ENCODE measurements around the gene FRAS1.

DNA sequence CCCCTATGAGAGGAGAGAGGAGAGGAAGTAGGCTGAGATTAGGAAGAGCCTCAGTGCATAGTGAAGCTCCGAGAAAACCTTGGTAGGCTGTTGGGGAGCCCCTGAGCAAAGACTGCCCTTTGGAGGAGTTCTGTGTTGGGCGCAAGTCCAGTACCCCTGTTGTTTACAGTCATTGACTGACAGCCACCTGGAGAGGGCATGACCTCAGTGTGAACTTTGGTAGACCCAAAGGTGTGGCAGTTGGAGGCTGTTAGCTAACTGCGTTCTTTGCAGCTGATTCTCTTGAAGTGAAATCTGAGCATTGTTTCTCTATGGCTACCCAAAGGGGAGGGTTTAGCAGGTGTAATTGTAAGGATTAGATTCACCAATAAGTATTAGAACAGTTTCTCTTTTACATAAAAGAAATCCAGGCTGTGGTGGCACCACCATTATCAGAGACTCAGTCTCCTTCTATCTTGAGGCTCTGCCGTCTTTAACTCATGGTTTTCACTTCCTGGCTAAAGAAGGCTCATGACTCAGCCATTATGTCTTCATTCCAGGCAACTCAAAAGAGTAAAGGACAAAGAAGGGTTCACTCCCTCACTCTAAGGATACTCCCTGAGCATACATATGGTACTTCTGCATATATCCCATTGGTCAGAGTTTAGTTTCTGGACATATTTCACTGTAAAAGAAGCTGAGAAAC, 527.9 kb downstream of the FRAS1 start:
- TF ChIP-seq, protein P1, sequence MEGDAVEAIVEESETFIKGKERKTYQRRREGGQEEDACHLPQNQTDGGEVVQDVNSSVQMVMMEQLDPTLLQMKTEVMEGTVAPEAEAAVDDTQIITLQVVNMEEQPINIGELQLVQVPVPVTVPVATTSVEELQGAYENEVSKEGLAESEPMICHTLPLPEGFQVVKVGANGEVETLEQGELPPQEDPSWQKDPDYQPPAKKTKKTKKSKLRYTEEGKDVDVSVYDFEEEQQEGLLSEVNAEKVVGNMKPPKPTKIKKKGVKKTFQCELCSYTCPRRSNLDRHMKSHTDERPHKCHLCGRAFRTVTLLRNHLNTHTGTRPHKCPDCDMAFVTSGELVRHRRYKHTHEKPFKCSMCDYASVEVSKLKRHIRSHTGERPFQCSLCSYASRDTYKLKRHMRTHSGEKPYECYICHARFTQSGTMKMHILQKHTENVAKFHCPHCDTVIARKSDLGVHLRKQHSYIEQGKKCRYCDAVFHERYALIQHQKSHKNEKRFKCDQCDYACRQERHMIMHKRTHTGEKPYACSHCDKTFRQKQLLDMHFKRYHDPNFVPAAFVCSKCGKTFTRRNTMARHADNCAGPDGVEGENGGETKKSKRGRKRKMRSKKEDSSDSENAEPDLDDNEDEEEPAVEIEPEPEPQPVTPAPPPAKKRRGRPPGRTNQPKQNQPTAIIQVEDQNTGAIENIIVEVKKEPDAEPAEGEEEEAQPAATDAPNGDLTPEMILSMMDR (IDR thresholded peaks at IDR 0.05 in 2 of 3, conservative IDR thresholded peaks at IDR 0.05 in 1 of 3; ENCODE audit: insufficient read depth in 2 of 3, low read depth in 1 of 3, low read length in 3 of 3): no peak
- TF ChIP-seq, protein P2, sequence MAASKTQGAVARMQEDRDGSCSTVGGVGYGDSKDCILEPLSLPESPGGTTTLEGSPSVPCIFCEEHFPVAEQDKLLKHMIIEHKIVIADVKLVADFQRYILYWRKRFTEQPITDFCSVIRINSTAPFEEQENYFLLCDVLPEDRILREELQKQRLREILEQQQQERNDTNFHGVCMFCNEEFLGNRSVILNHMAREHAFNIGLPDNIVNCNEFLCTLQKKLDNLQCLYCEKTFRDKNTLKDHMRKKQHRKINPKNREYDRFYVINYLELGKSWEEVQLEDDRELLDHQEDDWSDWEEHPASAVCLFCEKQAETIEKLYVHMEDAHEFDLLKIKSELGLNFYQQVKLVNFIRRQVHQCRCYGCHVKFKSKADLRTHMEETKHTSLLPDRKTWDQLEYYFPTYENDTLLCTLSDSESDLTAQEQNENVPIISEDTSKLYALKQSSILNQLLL (CRISPR knock-in tag; IDR thresholded peaks at IDR 0.05; ENCODE audit: borderline replicate concordance): no peak
- TF ChIP-seq FOSL1 (tag; conservative IDR thresholded peaks at IDR 0.05) (peak; percentile 53), PHB (CRISPR knock-in tag; IDR thresholded peaks at IDR 0.05) (no peak), ESRRB (CRISPR knock-in tag; IDR thresholded peaks at IDR 0.05; ENCODE audit: borderline replicate concordance) (no peak), NR4A1 (CRISPR knock-in tag; IDR thresholded peaks at IDR 0.05) (no peak), NR4A1 (tag; IDR thresholded peaks at IDR 0.05) (no peak), FOXA1 (IDR thresholded peaks at IDR 0.05; ENCODE audit: borderline replicate concordance) (no peak), HNRNPH1 (optimal IDR thresholded peaks at IDR 0.05; ENCODE audit: low read depth, low read length) (no peak)
- TF ChIP-seq, protein P3, sequence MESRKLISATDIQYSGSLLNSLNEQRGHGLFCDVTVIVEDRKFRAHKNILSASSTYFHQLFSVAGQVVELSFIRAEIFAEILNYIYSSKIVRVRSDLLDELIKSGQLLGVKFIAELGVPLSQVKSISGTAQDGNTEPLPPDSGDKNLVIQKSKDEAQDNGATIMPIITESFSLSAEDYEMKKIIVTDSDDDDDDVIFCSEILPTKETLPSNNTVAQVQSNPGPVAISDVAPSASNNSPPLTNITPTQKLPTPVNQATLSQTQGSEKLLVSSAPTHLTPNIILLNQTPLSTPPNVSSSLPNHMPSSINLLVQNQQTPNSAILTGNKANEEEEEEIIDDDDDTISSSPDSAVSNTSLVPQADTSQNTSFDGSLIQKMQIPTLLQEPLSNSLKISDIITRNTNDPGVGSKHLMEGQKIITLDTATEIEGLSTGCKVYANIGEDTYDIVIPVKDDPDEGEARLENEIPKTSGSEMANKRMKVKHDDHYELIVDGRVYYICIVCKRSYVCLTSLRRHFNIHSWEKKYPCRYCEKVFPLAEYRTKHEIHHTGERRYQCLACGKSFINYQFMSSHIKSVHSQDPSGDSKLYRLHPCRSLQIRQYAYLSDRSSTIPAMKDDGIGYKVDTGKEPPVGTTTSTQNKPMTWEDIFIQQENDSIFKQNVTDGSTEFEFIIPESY (CRISPR knock-in tag; IDR thresholded peaks at IDR 0.05): no peak
- TF ChIP-seq, protein P4, sequence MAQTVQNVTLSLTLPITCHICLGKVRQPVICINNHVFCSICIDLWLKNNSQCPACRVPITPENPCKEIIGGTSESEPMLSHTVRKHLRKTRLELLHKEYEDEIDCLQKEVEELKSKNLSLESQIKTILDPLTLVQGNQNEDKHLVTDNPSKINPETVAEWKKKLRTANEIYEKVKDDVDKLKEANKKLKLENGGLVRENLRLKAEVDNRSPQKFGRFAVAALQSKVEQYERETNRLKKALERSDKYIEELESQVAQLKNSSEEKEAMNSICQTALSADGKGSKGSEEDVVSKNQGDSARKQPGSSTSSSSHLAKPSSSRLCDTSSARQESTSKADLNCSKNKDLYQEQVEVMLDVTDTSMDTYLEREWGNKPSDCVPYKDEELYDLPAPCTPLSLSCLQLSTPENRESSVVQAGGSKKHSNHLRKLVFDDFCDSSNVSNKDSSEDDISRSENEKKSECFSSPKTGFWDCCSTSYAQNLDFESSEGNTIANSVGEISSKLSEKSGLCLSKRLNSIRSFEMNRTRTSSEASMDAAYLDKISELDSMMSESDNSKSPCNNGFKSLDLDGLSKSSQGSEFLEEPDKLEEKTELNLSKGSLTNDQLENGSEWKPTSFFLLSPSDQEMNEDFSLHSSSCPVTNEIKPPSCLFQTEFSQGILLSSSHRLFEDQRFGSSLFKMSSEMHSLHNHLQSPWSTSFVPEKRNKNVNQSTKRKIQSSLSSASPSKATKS (CRISPR knock-in tag; IDR thresholded peaks at IDR 0.05): no peak
